Measurements from ENCODE around the gene PTPRK. TPM values are rescaled to one million over a fixed set of nuclear protein-coding genes. Genes with fewer than 3 reads are reported as not detected.

Gene PTPRK
- total and polyA plus RNA-seq, 4 donors: 8.2 to 224 (median 42.9) TPM

DNA sequence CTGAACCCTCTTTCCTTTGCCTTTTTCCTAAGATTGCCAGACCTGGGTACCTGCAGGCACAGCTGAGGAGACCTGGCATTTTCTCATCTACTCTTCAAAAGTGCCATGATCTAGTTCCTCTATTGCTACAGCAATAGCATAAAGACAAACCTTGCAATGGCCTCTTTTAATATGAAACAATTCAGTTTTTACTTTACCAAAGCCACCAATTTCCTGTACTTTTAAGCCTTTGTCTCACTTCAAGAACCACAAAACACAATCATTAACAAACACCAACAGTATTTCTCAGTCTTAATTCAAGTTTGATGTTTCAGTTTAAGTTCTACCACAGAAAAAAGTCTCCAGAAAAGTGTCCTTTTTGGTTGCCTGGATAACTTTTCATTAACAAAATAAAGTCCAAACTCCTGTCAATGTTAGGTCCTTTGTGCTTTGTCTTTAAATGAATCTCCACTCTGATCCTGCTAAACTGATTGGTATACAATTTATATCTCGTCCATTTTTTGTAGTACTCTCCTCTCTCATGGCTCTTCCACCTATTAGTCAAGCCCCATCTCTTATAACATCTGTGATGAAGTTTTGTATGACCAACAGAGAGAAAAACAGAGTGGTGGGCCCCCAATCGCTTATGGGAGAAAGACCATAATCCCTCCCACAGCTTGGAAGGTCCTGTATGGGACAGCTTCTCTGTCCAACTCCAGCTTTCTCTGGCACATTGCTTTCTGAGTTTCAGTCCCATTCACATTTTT, 569.1 kb downstream of the PTPRK start:
- no peak overlapping the region for H3K4me3 ChIP-seq
- no peak for ATAC-seq (ENCODE audit: insufficient read depth, low FRiP score)
- no peaks in the 10 kb centered on the region for H3K36me3 ChIP-seq (ENCODE audit: control insufficient read depth in 4 of 4, insufficient read depth in 4 of 4, low read length in 4 of 4)
- TF ChIP-seq, protein P1, sequence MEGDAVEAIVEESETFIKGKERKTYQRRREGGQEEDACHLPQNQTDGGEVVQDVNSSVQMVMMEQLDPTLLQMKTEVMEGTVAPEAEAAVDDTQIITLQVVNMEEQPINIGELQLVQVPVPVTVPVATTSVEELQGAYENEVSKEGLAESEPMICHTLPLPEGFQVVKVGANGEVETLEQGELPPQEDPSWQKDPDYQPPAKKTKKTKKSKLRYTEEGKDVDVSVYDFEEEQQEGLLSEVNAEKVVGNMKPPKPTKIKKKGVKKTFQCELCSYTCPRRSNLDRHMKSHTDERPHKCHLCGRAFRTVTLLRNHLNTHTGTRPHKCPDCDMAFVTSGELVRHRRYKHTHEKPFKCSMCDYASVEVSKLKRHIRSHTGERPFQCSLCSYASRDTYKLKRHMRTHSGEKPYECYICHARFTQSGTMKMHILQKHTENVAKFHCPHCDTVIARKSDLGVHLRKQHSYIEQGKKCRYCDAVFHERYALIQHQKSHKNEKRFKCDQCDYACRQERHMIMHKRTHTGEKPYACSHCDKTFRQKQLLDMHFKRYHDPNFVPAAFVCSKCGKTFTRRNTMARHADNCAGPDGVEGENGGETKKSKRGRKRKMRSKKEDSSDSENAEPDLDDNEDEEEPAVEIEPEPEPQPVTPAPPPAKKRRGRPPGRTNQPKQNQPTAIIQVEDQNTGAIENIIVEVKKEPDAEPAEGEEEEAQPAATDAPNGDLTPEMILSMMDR (IDR thresholded peaks at IDR 0.05; ENCODE audit: control extremely low read depth, extremely low read depth): no peak
- no peaks in the 10 kb centered on the region for H3K9me3 ChIP-seq (ENCODE audit: control insufficient read depth in 4 of 4, insufficient read depth in 3 of 4, low read length in 3 of 4)
- no peak overlapping the region for H3K9ac ChIP-seq (ENCODE audit: insufficient read depth in 1 of 2, low read length in 2 of 2)
- H3K4me1 ChIP-seq (ENCODE audit: control insufficient read depth in 5 of 5, insufficient read depth in 5 of 5, low read length in 5 of 5): peaks cover 0 to under 1% (median 0%) of the 10 kb centered on the region in 5 donors
- WGBS, 2 donors: 80 to 93% methylated on average over 2 of the region's 2 CpGs
- H3K27ac ChIP-seq (ENCODE audit: low read depth in 1 of 2, low read length in 1 of 2): no peak overlapping the region
- H3K27me3 ChIP-seq (ENCODE audit: control insufficient read depth in 3 of 3, insufficient read depth in 3 of 3, low read length in 2 of 3): peaks cover 0 to 34% (median 33%) of the 10 kb centered on the region in 3 donors
- DNase-seq: no peak

DNA sequence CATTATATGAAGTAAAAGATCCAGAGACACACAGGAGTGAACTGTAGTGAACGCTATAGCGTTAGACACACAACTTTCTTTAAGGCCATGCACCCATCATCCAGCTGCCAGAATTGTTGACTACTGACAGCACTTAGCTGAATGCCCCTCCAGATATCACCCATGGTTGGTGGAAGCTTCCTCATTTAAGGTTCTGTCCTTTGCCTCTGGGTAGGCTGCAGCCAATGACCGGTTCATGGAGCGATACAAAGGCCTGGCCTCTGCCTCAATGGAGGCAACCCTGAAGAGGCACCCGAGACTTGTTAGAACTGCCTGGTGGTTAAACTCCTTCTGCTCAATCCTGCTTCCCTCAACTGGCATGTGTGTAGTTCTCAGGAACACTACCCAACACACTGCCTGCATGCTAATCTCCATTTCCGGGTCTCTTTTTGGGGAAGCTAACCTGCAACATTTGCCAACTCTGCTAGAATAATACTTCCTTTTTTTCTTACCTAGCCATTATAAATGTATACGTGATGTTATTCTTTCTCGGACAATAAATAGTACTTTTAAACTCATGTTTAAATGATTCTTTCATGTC, 569.7 kb downstream of the PTPRK start:
- Histone ChIP-seq H3K9me3 (ENCODE audit: control insufficient read depth in 4 of 4, insufficient read depth in 3 of 4, low read length in 3 of 4) (no peaks in the 10 kb centered on the region), H3K36me3 (ENCODE audit: control insufficient read depth in 4 of 4, insufficient read depth in 4 of 4, low read length in 4 of 4) (no peaks in the 10 kb centered on the region), H3K4me3 (no peak overlapping the region), H3K27me3 (ENCODE audit: control insufficient read depth in 3 of 3, insufficient read depth in 3 of 3, low read length in 2 of 3) (peaks cover 0 to 34% (median 33%) of the 10 kb centered on the region in 3 donors), H3K9ac (ENCODE audit: insufficient read depth in 1 of 2, low read length in 2 of 2) (no peak overlapping the region), H3K27ac (ENCODE audit: low read depth in 1 of 2, low read length in 1 of 2) (no peak overlapping the region), H3K4me1 (ENCODE audit: control insufficient read depth in 5 of 5, insufficient read depth in 5 of 5, low read length in 5 of 5) (no peaks in the 10 kb centered on the region)
- TF ChIP-seq, protein P1 (IDR thresholded peaks at IDR 0.05; ENCODE audit: control extremely low read depth, extremely low read depth): no peak
- 65 to 81% methylated on average over 8 of the region's 8 CpGs for WGBS, 2 donors
- no peak for DNase-seq
- no peak for ATAC-seq (ENCODE audit: insufficient read depth, low FRiP score)

DNA sequence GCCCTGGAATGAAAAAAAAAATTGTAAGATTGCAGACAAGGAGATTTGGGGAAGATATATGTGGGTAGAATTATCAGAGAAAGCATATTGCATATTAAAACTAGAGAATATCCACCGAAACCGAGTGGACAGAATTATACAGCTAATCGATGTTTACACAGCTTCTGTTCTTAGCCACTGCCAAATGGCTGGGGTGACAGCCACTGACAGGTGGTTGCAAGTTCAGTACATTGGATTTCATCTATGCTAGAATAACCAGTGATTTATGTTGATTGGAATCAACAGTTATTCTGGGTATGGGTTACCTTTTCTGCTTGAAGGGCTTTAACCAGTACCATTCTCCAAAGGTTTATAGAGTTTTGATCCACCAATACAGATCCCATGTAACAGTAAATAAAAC, 571.1 kb downstream of the PTPRK start:
- DNase-seq (no peak), ATAC-seq (ENCODE audit: insufficient read depth, low FRiP score) (no peak)
- H3K27ac ChIP-seq (ENCODE audit: low read depth in 1 of 2, low read length in 1 of 2): no peak overlapping the region
- H3K4me3 ChIP-seq: no peak overlapping the region
- H3K4me1 ChIP-seq (ENCODE audit: control insufficient read depth in 5 of 5, insufficient read depth in 5 of 5, low read length in 5 of 5): no peaks in the 10 kb centered on the region
- H3K36me3 ChIP-seq (ENCODE audit: control insufficient read depth in 4 of 4, insufficient read depth in 4 of 4, low read length in 4 of 4): no peaks in the 10 kb centered on the region
- WGBS, 2 donors: 93 to 96% methylated on average over 3 of the region's 3 CpGs
- H3K27me3 ChIP-seq (ENCODE audit: control insufficient read depth in 3 of 3, insufficient read depth in 3 of 3, low read length in 2 of 3): peaks cover 0 to 23% (median 22%) of the 10 kb centered on the region in 3 donors
- H3K9ac ChIP-seq (ENCODE audit: insufficient read depth in 1 of 2, low read length in 2 of 2): no peak overlapping the region
- TF ChIP-seq, protein P1 (IDR thresholded peaks at IDR 0.05; ENCODE audit: control extremely low read depth, extremely low read depth): no peak
- no peaks in the 10 kb centered on the region for H3K9me3 ChIP-seq (ENCODE audit: control insufficient read depth in 4 of 4, insufficient read depth in 3 of 4, low read length in 3 of 4)

Data from lung (tissue), 12 donors.